OCI-LY7 (cell line): ENCODE results near the gene FBXO33.

ENCODE experiments used
- EZH2phosphoT487 ChIP-seq: fragments of 200-600 bp; sonication (generic); IDR thresholded peaks from 2 replicates; pipeline ENCODE4 v1.6.1; 2018; ENCODE audit warnings: low read depth, borderline replicate concordance, mild to moderate bottlenecking, mixed run types, antibody characterized with exemption, low read length, moderate library complexity, mixed read lengths
- TF ChIP-seq, protein P1 (sequence below): fragments of 200-600 bp; sonication (generic); conservative IDR thresholded peaks from 2 replicates; pipeline ENCODE4 v1.5.1; 2014; ENCODE audit warnings: mild to moderate bottlenecking, antibody characterized with exemption, low read length, moderate library complexity, mixed read lengths

GRCh38 chr14:39454906-39455539 lies 22.8 kb upstream of the FBXO33 start:
- TF ChIP-seq, protein P1, sequence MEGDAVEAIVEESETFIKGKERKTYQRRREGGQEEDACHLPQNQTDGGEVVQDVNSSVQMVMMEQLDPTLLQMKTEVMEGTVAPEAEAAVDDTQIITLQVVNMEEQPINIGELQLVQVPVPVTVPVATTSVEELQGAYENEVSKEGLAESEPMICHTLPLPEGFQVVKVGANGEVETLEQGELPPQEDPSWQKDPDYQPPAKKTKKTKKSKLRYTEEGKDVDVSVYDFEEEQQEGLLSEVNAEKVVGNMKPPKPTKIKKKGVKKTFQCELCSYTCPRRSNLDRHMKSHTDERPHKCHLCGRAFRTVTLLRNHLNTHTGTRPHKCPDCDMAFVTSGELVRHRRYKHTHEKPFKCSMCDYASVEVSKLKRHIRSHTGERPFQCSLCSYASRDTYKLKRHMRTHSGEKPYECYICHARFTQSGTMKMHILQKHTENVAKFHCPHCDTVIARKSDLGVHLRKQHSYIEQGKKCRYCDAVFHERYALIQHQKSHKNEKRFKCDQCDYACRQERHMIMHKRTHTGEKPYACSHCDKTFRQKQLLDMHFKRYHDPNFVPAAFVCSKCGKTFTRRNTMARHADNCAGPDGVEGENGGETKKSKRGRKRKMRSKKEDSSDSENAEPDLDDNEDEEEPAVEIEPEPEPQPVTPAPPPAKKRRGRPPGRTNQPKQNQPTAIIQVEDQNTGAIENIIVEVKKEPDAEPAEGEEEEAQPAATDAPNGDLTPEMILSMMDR, result no peak
- TF ChIP-seq EZH2phosphoT487, result no peak
